GM21515 (cell line): ENCODE measurements around the gene MLPH.

ENCODE experiments used
- ATAC-seq: cut with Tn5 transposase; IDR thresholded peaks from one replicate; pipeline ENCODE4 v1.9.1; 2021; ENCODE audit not compliant: unreplicated experiment

The MLPH gene

GRCh38 chr2:237486819-237487448, at the start of gene MLPH:
Gene MLPH (plus strand): TSS chr2:237487251. CDS start chr2:237493427, 6,176 bp downstream.
- no peak for ATAC-seq

- no peak for ATAC-seq
Measured at GRCh38 chr2:237437566-237437965, 49.5 kb upstream of the MLPH start.

- ATAC-seq, result no peak
Measured at GRCh38 chr2:237438080-237438940, 48.7 kb upstream of the MLPH start.

GRCh38 chr2:237440819-237441281, 46.2 kb upstream of the MLPH start:
- no peak for ATAC-seq

- no peak for ATAC-seq
Measured at GRCh38 chr2:237441605-237442274, 45.3 kb upstream of the MLPH start.

- no peak for ATAC-seq
Measured at GRCh38 chr2:237444071-237444470, 43.0 kb upstream of the MLPH start.

GRCh38 chr2:237445611-237446337, 41.3 kb upstream of the MLPH start:
- ATAC-seq, result no peak

- ATAC-seq, result no peak
Measured at GRCh38 chr2:237446338-237446665, 40.7 kb upstream of the MLPH start.

GRCh38 chr2:237447496-237447895, 39.6 kb upstream of the MLPH start:
- no peak for ATAC-seq

- ATAC-seq, result no peak
Measured at GRCh38 chr2:237448171-237448570, 38.9 kb upstream of the MLPH start.

- ATAC-seq, result no peak
Measured at GRCh38 chr2:237448626-237449025, 38.4 kb upstream of the MLPH start.

- ATAC-seq, result no peak
Measured at GRCh38 chr2:237449193-237449881, 37.7 kb upstream of the MLPH start.

GRCh38 chr2:237450108-237450507, 36.9 kb upstream of the MLPH start:
- ATAC-seq, result no peak

- no peak for ATAC-seq
Measured at GRCh38 chr2:237450583-237450982, 36.5 kb upstream of the MLPH start.

GRCh38 chr2:237451643-237452469, 35.2 kb upstream of the MLPH start:
- ATAC-seq, result no peak

- ATAC-seq, result no peak
Measured at GRCh38 chr2:237452861-237453260, 34.2 kb upstream of the MLPH start.

- no peak for ATAC-seq
Measured at GRCh38 chr2:237453671-237454070, 33.4 kb upstream of the MLPH start.

GRCh38 chr2:237455764-237456163, 31.3 kb upstream of the MLPH start:
- no peak for ATAC-seq

- ATAC-seq, result no peak
Measured at GRCh38 chr2:237456200-237456843, 30.7 kb upstream of the MLPH start.
